ENCODE data around the gene FBXO38.
"Not testable (repeated sequence)": the region's sequence is repeated elsewhere in the genome, so short reads cannot be mapped to it uniquely, and the experiment has no call there.

Gene FBXO38

GRCh38 chr5:148433826-148434225 is 50.1 kb downstream of the FBXO38 start:
- DNase-seq (ENCODE audit: low read depth) = no peak

- no peak for DNase-seq (ENCODE audit: low read depth)
These were observed 52.3 kb downstream of the FBXO38 start for GRCh38 chr5:148436029-148436428.

GRCh38 chr5:148437249-148437648 is 53.5 kb downstream of the FBXO38 start:
- no peak for DNase-seq (ENCODE audit: low read depth)

- DNase-seq (ENCODE audit: low read depth) = no peak
These were observed 55.2 kb downstream of the FBXO38 start for GRCh38 chr5:148438933-148439332.

- DNase-seq (ENCODE audit: low read depth) = no peak
These were observed 59.5 kb downstream of the FBXO38 start for GRCh38 chr5:148443241-148443640.

GRCh38 chr5:148443998-148444397 is 60.2 kb downstream of the FBXO38 start:
- DNase-seq (ENCODE audit: low read depth) = peak; percentile 27

GRCh38 chr5:148445578-148445977 is 61.8 kb downstream of the FBXO38 start:
- DNase-seq (ENCODE audit: low read depth) = no peak

GRCh38 chr5:148446611-148447010 is 62.9 kb downstream of the FBXO38 start:
- no peak for DNase-seq (ENCODE audit: low read depth)

GRCh38 chr5:148452499-148453193 is 68.9 kb downstream of the FBXO38 start:
- no peak for DNase-seq (ENCODE audit: low read depth)

- no peak for DNase-seq (ENCODE audit: low read depth)
These were observed 70.8 kb downstream of the FBXO38 start for GRCh38 chr5:148454576-148454975.

- DNase-seq (ENCODE audit: low read depth) = no peak
These were observed 71.4 kb downstream of the FBXO38 start for GRCh38 chr5:148455185-148455584.

- DNase-seq (ENCODE audit: low read depth) = no peak
These were observed 73.4 kb downstream of the FBXO38 start for GRCh38 chr5:148457183-148457620.

GRCh38 chr5:148458036-148458888 is 74.5 kb downstream of the FBXO38 start:
- no peak for DNase-seq (ENCODE audit: low read depth)

- no peak for DNase-seq (ENCODE audit: low read depth)
These were observed 75.9 kb downstream of the FBXO38 start for GRCh38 chr5:148459669-148460068.

GRCh38 chr5:148465381-148466235 is 81.8 kb downstream of the FBXO38 start:
- DNase-seq (ENCODE audit: low read depth) = no peak

- no peak for DNase-seq (ENCODE audit: low read depth)
These were observed 82.5 kb downstream of the FBXO38 start for GRCh38 chr5:148466236-148466580.

- DNase-seq (ENCODE audit: low read depth) = no peak
These were observed 84.2 kb downstream of the FBXO38 start for GRCh38 chr5:148467958-148468357.

GRCh38 chr5:148468746-148469145 is 85.0 kb downstream of the FBXO38 start:
- DNase-seq (ENCODE audit: low read depth) = not testable (repeated sequence)

GRCh38 chr5:148469501-148469935 is 85.8 kb downstream of the FBXO38 start:
- no peak for DNase-seq (ENCODE audit: low read depth)

- DNase-seq (ENCODE audit: low read depth) = no peak
These were observed 87.6 kb downstream of the FBXO38 start for GRCh38 chr5:148471379-148471778.

GRCh38 chr5:148474025-148474511 is 90.3 kb downstream of the FBXO38 start:
- DNase-seq (ENCODE audit: low read depth) = no peak

GRCh38 chr5:148476302-148476701 is 92.5 kb downstream of the FBXO38 start:
- no peak for DNase-seq (ENCODE audit: low read depth)

Measured in activated gamma-delta T cell treated with anti-CD3 and anti-CD28 coated beads, Interleukin-2, amount 50 U/mL, for 16 hours (primary cell).